ENCODE results near the gene ADGRF1.

- TF ChIP-seq CTCF (IDR thresholded peaks at IDR 0.05): no peak
- TF ChIP-seq POLR2A (IDR thresholded peaks at IDR 0.05): no peak
These were observed 33.7 kb upstream of the ADGRF1 start for GRCh38 chr6:47075741-47076421.

Data from transverse colon (tissue), 3 donors.